NCI-H526 (cell line): ENCODE measurements around the gene CENPM.

Source experiments
- DNase-seq, 2 experiments: peaks; one replicate each; lab custom pipeline; 2025; lab: John Stamatoyannopoulos, UW

Gene CENPM

GRCh38 chr22:41946629-41947423 is at the start of gene CENPM:
Gene CENPM (minus strand): TSS chr22:41947152. CDS start chr22:41947076, 76 bp downstream.
- DNase-seq = peak; percentile 89 to 95

DNA sequence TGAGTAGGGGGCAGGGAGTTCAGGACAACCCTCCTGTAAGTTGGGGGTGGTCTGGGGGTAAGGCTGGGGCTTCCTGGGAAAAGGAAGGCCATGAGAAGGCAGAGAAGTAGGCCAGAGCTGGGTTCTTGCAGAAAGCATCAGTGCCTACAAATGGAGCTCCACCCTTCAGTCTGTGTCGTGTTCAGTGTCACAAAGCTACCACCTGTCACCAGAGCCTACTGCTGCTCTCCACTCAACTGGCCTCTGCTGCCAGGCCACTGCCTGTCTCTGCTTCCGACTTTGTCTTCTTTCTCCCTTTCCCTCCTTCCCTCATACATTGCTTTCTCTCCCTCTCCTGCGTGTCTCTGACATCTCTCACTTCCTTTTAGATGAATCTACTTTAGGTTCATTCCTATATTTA is 48.3 kb upstream of the CENPM start:
- DNase-seq = no peak

DNA sequence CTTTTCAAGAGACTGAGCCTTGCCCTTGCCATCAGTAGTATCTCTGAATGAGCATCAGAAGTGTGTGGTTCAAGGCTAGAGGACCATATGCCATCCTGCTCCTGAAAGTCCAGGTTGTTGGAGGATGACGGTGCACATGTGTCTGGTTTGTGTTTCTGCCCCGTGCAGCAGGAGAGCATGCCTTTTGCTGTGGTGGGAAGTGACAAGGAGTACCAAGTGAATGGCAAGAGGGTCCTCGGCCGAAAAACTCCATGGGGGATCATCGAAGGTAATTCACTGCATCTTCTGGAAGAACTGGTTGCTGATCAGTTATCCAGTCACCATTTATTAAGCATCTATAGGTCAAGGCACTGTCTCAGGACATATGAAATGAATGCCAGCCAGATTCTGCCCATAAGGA is 45.5 kb upstream of the CENPM start:
- DNase-seq = no peak

DNA sequence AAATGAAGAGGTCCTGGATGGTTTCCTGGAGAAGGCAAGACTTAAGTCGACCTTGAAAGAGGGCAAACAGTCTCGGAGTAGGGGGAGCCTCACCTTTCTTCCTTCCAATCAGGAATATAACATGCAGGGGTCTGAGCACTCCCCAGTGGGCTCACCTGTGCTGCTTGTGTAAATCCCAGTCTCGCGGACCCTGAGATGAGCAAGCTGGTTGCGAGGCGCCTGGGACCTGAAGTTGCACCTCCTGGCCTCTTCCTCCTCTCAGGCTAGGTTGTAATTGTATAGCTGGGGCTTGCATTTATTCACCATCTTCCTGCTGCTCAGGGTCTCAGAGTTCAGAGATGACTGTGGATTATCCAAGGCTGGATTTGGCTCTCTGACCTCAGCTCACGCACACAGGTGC is 44.2 kb upstream of the CENPM start:
- no peak for DNase-seq

- DNase-seq = no peak
Measured at GRCh38 chr22:41989246-41989645, 42.3 kb upstream of the CENPM start.

GRCh38 chr22:41987276-41987675 is 40.3 kb upstream of the CENPM start:
- no peak for DNase-seq

GRCh38 chr22:41983513-41984405 is 36.8 kb upstream of the CENPM start:
- no peak for DNase-seq

- no peak for DNase-seq
Measured at GRCh38 chr22:41982865-41983264, 35.9 kb upstream of the CENPM start.

GRCh38 chr22:41979423-41980250 is 32.7 kb upstream of the CENPM start:
- DNase-seq = no peak

- DNase-seq = no peak
Measured at GRCh38 chr22:41978732-41979131, 31.8 kb upstream of the CENPM start.

GRCh38 chr22:41976961-41977566 is 30.1 kb upstream of the CENPM start:
- peak; percentile 19 to 52 for DNase-seq

GRCh38 chr22:41976070-41976901 is 29.3 kb upstream of the CENPM start:
- peak in 1 of 2 experiments; percentile 53 for DNase-seq

GRCh38 chr22:41975299-41976069 is 28.5 kb upstream of the CENPM start:
- DNase-seq = no peak

DNA sequence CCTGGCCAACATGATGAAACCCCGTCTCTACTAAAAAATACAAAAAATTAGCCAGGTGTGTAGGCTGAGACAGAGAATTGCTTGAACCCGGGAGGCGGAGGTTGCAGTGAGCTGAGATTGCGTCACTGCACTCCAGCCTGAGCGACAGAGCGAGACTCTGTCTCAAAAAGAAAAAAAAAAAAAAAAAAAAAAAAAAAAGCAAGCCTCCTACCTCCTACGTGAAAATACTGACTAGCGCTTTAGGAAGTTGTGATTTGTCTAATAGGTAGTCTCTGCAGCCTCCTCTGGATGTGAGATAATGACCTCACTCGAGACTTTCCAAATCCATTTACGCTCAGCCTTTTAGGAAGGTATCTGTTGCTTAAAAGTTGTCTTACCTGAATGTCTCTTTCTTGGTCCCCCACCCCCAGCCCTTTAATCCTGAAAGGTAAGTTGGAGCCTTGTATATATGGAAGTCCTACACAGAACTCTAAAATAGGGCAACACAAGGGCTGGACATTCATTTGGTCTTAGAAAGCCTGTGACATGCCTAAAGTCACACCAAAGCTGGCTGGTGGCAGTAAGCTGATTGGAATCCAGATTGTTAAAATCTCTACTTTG is 27.8 kb upstream of the CENPM start:
- no peak for DNase-seq

DNA sequence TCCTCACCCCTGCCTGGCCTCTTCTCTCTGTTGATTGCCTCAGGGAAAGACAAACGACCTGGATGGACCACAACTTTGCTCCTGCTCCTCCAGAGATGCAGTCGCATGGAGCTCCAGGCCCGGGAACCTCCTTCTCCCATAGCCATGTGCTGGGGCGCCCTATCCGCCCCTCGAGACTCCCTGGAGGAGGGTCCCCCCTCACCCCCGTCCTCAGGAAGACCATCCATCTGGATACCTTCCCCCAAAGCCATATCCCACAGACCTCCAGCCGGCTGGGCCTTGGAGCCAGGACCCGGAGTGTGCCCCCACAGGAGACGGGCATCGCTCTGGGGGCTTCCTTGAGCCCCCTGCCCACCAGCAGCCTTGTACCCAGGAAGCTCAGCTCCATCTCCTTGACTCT is 24.5 kb upstream of the CENPM start:
- DNase-seq = no peak

- no peak for DNase-seq
Measured at GRCh38 chr22:41970601-41971000, 23.6 kb upstream of the CENPM start.

- DNase-seq = no peak
Measured at GRCh38 chr22:41969110-41969646, 22.2 kb upstream of the CENPM start, which contains the start of gene SEPTIN3. Gene SEPTIN3 (plus strand): TSS chr22:41969443. CDS start chr22:41971493, 2,050 bp downstream.

DNA sequence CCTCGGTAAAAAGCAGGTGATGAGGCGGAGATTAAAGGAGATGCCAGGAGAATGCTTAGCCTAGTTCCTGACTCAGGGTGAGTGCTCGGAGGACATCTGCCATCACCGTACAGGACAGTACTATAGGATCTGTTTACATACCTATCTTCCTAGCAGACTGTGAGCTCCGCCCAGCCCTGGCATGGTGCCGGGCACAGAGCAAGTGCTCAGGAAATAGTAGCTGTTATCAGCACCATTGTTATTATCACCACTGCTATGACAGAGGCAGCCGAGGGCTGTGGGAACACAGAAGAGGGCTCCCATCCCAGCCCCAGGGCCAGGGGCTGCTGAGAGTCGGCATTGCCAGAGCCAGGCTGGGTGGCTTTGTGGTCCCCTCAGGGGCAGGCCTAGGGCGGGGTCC is 21.6 kb upstream of the CENPM start:
- DNase-seq = no peak

- DNase-seq = peak; percentile 9 to 60
Measured at GRCh38 chr22:41966607-41967240, 19.8 kb upstream of the CENPM start.
